HEK293 (cell line): ENCODE data around the gene TOR4A.

Experiments used
- CTCF ChIP-seq: fragments of 450-650 bp; formaldehyde crosslinking; IDR thresholded peaks from 2 replicates; pipeline ENCODE4 v1.5.1; 2016; ENCODE audit warnings: missing biosample characterization, missing genetic modification characterization
- GLIS1 ChIP-seq: fragments of 450-650 bp; formaldehyde crosslinking; IDR thresholded peaks from 2 replicates; pipeline ENCODE4 v1.5.1; 2016; ENCODE audit warnings: missing biosample characterization, missing genetic modification characterization
- REST ChIP-seq: fragments of 450-650 bp; formaldehyde crosslinking; IDR thresholded peaks from 2 replicates; pipeline ENCODE4 v1.5.1; 2016; ENCODE audit warnings: missing biosample characterization, missing genetic modification characterization
- ZFP37 ChIP-seq: fragments of 450-650 bp; formaldehyde crosslinking; IDR thresholded peaks from 2 replicates; pipeline ENCODE4 v1.5.1; 2016; ENCODE audit warnings: missing biosample characterization, missing genetic modification characterization
- ZNF24 ChIP-seq: fragments of 450-650 bp; formaldehyde crosslinking; IDR thresholded peaks from 2 replicates; pipeline ENCODE4 v1.5.1; 2016; ENCODE audit warnings: missing biosample characterization, missing genetic modification characterization
- ZNF274 ChIP-seq, 2 experiments: fragments of 200-500 bp in 1 of 2; fragments of 450-650 bp in 1 of 2; sonication (Bioruptor generic) in 1 of 2; formaldehyde crosslinking in 1 of 2; IDR thresholded peaks; 2 replicates each; pipeline versions ENCODE4 v1.5.1 to v1.6.1; 2014 to 2016; ENCODE audit warnings: borderline replicate concordance in 1 of 2, inconsistent platforms in 1 of 2, low read length in 1 of 2, missing biosample characterization in 1 of 2, missing genetic modification characterization in 1 of 2
- ZNF292 ChIP-seq: fragments of 450-650 bp; formaldehyde crosslinking; IDR thresholded peaks from 2 replicates; pipeline ENCODE4 v1.5.1; 2016; ENCODE audit warnings: low read depth, missing biosample characterization, missing genetic modification characterization, borderline replicate concordance
- ZNF768 ChIP-seq: fragments of 450-650 bp; formaldehyde crosslinking; IDR thresholded peaks from 2 replicates; pipeline ENCODE4 v1.5.1; 2018; ENCODE audit warnings: missing biosample characterization, mild to moderate bottlenecking, missing genetic modification characterization
- ZSCAN23 ChIP-seq: fragments of 450-650 bp; formaldehyde crosslinking; IDR thresholded peaks from 2 replicates; pipeline ENCODE4 v1.5.1; 2016; ENCODE audit warnings: missing biosample characterization, missing genetic modification characterization
- TF ChIP-seq, protein P1 (sequence below): fragments of 450-650 bp; formaldehyde crosslinking; optimal IDR thresholded peaks from 2 replicates; pipeline ENCODE3; 2016; ENCODE audit warnings: missing biosample characterization, mild to moderate bottlenecking, missing genetic modification characterization

DNA sequence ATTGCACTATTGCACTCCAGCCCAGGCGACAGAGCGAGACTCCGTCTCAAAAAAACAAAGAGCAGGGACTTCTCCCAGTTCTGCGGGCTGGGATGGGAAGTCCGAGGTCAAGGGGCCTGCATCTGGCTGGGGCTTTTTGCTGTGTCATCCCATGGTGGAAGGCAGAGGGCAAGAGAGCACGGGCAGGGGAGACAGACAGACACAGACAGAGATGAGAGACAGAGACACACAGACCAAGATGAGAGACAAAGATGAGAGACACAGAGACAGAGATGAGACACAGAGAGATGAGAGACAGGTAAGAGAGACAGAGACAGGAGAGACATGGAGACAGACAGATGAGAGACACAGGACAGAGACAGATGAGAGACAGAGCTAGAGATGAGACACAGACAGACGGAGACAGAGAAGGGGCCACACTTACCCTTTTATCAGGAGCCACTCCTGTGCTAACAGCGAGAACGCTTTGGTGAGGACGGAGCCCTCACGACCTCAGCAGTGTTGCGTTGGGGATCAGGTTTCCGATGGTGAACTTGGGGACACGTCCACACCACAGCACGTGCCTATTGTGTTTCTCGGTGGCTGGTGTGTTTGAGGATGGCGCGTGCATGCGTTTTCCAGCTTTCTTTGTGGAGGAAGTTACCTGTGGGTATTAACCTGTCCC is 8.9 kb upstream of the TOR4A start:
- TF ChIP-seq REST (tag by site-specific recombination) = no peak
- no peak for TF ChIP-seq CTCF (tag by site-specific recombination)
- TF ChIP-seq GLIS1 (tag by site-specific recombination) = no peak
- no peak for TF ChIP-seq ZNF768 (tag by site-specific recombination)
- TF ChIP-seq ZNF274 (IDR thresholded peaks at IDR 0.05; ENCODE audit: low read length) = no peak
- TF ChIP-seq ZNF274 (tag by site-specific recombination; IDR thresholded peaks at IDR 0.05; ENCODE audit: borderline replicate concordance) = no peak
- TF ChIP-seq ZNF24 (tag by site-specific recombination) = no peak
- TF ChIP-seq ZFP37 (tag by site-specific recombination) = no peak
- no peak for TF ChIP-seq ZSCAN23 (tag by site-specific recombination)
- TF ChIP-seq, protein P1, sequence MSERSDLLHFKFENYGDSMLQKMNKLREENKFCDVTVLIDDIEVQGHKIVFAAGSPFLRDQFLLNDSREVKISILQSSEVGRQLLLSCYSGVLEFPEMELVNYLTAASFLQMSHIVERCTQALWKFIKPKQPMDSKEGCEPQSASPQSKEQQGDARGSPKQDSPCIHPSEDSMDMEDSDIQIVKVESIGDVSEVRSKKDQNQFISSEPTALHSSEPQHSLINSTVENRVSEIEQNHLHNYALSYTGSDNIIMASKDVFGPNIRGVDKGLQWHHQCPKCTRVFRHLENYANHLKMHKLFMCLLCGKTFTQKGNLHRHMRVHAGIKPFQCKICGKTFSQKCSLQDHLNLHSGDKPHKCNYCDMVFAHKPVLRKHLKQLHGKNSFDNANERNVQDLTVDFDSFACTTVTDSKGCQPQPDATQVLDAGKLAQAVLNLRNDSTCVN (tag by site-specific recombination) = peak; percentile 14
- no peak for TF ChIP-seq ZNF292 (tag by site-specific recombination)
